ENCODE data around the gene RARRES1. TPM values are rescaled to one million over a fixed set of nuclear protein-coding genes. Genes with fewer than 3 reads are reported as not detected.
"Not testable (repeated sequence)": the region's sequence is repeated elsewhere in the genome, so short reads cannot be mapped to it uniquely, and the experiment has no call there.

Gene RARRES1
- total RNA-seq, 1 experiment from 2014 or later: 0.58 TPM

DNA sequence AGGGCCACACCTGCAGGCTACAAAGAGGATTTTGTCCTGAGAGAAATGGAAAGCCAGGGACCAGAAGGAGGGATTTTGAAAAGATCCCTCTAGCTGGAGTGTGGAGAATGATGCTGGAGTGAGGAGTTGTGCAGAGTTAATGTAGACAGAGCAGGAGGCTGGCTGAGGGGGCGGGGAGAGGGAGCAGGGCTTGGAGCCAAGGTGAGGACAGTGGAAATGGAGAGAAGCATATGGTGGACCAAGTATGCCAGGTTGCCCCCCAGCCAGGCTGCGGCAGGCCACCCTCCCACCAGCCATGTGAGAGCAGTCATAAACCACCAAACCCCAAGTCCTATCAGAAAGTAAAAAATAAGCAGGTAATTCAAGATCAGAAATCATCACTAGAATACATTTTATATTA, 14.7 kb downstream of the RARRES1 start:
- in situ Hi-C loops (cut with HindIII; ENCODE audit: low pct_unique_long_range_greater_than_20kb, low sequenced_read_pairs): no loop called here
- DNase-seq (ENCODE audit: low read depth, low spot score): no peak

DNA sequence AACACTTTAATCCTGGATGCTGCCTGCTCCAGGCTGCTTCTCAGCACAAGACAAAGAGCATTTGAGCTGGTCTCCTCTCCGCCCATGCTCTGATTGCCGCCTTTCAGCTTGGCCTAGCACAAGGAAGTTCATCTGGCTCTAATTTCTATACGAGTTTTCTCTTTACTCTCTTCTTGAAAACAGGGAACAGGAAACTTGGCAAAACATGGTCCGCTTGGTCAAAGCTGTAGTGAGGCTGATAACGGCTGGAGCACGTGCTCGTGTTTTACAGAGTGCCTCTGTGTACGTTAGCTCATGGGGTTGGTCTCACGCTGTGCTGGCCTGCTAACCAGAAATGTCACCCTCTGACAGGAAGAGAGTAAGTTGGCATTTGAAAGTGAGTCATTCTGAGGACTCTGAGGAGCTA, 19.2 kb downstream of the RARRES1 start:
- in situ Hi-C loops (cut with HindIII; ENCODE audit: low pct_unique_long_range_greater_than_20kb, low sequenced_read_pairs): no loop called here
- peak; percentile 99 for DNase-seq (ENCODE audit: low read depth, low spot score)

DNA sequence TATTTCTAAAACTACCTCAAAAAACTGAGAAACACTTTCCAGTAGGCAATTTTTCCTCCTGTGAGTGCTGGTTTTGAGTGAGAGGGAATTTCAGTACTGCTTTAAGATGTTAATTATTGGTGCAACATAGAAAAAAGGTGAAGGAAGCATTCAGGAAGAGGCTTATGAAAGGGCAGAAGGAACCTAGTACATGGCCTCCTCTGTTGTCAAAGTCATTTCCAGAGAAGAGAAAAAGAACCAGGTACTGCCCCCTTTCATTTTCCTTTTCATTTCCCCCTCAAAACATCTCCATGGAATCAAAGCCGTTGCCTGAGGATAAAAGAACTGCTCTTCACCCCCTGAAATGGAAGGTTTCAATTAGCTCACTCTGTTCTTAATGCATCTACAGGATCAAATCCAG, 19.8 kb downstream of the RARRES1 start:
- in situ Hi-C loops (cut with HindIII; ENCODE audit: low pct_unique_long_range_greater_than_20kb, low sequenced_read_pairs): no loop called here

DNA sequence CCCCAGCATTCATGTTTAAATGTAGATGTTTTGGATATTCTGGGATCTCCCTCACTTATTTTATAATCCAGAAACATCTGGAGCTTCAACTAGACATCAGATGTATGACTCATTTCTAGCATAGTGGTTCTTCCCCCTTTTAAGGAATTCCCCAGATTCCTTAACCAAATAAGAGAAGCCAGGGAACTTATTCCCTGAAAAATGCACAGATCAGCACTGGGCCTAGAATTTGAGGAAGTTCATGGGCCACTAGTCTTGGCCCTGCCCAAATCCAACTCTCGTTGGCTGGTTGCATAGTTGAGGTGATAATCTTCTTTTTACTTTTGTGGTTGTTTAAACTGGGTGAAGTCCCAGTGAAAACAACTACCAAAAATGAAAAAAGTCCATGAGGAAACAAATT, 20.4 kb downstream of the RARRES1 start:
- no peak for DNase-seq (ENCODE audit: low read depth, low spot score)
- in situ Hi-C loops (cut with HindIII; ENCODE audit: low pct_unique_long_range_greater_than_20kb, low sequenced_read_pairs): no loop called here

More for the DNA sequence above, 19.8 kb downstream of the RARRES1 start:
- DNase-seq (ENCODE audit: low read depth, low spot score): no peak

DNA sequence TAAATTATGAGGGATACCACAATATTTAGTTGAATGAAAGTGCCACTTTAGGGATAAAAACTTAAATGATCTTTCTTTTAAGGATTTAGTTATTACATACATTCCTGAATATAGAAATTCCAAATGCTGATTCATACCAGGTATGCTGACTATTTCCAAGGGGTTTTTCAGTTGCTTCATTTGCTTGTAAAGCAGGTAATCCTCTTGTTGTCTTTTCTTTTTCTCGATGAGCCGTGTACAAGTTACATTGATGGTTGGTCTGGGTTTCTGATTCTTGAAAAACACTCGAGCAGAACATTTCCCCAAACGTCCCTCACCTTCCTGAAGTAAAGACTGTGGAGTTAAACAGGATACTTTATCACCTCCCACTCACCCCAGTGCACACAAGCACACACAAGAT, 21.7 kb downstream of the RARRES1 start:
- no peak for DNase-seq (ENCODE audit: low read depth, low spot score)
- in situ Hi-C loops (cut with HindIII; ENCODE audit: low pct_unique_long_range_greater_than_20kb, low sequenced_read_pairs): no loop called here

DNA sequence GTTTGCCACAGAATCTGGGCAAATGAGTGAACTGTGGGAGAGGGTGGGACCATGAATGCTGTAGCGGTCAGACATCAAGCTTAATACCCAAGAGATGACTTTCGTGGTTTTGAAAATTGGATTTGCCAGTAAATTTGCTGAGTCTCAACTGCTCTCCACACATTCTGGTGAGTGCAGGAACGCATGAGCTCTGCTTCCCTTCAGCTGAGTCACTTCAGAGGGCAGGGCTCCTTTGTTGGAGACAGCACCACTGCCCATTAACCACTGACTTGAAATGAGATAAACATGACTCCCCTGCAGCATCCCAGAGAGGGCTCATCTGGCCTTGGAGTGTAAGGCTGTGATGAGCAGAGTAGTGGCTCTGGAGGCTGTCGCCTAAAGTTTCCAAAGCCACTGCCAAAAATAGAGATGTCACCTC, 22.6 kb downstream of the RARRES1 start:
- in situ Hi-C loops (cut with HindIII; ENCODE audit: low pct_unique_long_range_greater_than_20kb, low sequenced_read_pairs): no loop called here
- peak; percentile 62 for DNase-seq (ENCODE audit: low read depth, low spot score)

DNA sequence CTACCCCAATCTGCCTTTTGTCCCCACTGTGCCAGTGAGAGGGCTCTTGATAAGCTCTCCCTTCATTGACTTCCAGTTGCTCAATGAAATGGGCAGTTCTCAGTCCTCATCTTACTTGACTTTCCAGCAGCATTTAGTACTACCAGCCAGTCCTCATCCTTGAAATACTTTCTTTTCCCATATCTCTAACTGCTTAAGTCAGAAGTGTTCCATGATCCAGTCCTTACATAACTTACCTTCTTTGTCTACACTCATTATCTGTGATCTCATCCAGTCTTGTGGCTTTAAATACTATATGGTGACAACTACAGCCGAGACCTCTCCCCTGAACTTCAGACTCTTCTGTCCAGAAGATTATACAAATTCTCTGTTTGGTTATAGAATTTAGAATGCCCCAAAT, 28.7 kb downstream of the RARRES1 start:
- in situ Hi-C loops (cut with HindIII; ENCODE audit: low pct_unique_long_range_greater_than_20kb, low sequenced_read_pairs): no loop called here
- DNase-seq (ENCODE audit: low read depth, low spot score): no peak

DNA sequence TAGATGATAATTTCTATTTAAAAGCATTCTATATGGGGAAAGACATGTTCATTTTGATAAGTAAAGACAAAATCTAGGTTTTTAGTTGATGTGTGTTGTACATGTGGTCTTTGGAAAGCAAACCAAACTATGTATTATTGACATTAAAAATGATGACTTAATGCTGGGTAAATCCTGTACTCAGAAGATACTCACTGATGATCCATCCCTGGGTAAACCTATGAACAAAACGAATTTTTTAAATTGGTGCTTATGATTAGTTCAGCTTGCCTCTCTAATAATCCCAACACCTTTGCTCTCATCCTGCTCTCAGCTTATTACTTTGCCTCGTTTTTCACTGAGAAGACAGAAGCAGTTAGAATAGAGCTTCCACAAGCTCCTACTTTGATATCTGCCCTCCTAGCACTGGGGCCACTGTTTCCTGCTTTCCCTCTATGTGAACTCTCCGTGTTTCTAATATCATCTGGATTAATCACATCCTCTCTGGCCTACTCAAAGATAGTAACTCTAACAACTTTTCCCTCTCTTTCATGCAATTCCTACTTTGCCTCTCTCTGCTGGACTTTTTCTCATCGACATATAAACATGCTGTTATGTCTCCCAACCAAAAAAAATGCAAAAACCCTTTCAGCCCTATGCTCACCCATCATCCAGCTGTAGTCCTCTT, 29.3 kb downstream of the RARRES1 start:
- no peak for DNase-seq (ENCODE audit: low read depth, low spot score)
- in situ Hi-C loops (cut with HindIII; ENCODE audit: low pct_unique_long_range_greater_than_20kb, low sequenced_read_pairs): no loop called here

DNA sequence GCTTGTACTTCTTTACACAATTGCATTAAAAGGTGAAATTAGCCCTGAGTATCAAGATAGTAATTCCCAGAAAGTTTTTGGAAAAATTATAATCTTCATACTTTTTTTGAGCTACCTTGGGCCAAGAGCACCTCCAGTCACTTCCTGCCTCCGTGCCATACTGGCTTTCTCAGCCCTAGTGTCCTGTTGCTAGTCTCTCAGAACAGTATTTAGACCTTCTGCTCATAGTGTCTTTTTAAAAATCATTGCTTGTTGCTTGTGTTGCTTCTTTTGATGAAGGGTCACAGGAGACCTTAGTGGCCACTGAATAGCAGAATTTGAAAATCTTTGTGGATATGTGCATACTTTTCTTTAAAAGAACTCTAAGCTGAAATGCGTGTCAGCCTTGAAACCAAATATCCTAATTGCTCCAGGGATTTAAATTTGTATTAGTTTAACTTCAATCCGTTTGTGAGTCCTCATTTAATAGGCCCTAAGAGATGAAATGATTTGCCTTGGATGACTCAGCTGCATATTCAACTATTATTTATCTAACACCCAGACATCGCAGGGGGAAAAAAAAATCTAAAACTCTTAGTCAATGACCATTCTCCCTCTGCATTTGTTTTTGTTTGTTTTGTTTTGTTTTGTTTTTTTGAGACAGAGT, 30.7 kb downstream of the RARRES1 start:
- no peak for DNase-seq (ENCODE audit: low read depth, low spot score)
- in situ Hi-C loops (cut with HindIII; ENCODE audit: low pct_unique_long_range_greater_than_20kb, low sequenced_read_pairs): no loop called here

DNA sequence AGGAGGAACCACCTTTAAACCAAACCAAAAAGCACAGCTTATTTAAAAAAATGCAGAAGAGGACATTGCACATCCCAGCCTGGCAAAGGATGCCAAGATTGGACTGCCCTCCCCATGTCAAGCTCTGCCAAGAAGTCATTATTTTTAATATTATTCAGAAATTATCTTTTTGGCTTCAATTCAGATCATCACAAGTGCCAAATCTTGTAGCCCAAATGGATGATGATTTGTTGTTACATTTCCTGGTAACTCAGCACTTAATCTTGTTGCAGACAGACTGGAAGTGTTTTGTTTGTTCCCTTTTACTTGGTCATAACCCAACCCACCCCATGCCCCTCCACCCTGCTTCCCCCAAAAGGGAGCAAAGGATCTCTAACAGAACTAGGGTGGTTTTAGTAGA, 31.7 kb downstream of the RARRES1 start:
- DNase-seq (ENCODE audit: low read depth, low spot score): no peak
- in situ Hi-C loops (cut with HindIII; ENCODE audit: low pct_unique_long_range_greater_than_20kb, low sequenced_read_pairs): no loop called here

DNA sequence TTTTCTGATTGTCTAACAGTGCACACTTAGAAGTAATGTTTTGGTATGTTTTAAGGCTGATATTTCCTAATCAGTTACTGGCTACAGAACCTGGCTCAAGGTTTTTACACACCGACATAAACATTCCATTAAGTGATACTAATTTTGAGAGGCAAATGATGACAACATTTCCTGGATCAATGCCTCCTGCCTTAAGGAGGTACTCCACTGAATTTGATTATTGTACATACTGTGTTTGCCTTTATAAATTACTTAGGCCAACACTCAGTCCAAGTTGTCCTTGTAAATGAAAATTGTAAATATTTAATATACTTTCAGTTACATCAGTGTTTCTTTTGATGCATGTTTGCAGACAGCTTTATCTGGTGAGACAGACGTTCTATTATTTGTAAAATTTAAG, 35.6 kb downstream of the RARRES1 start:
- in situ Hi-C loops (cut with HindIII; ENCODE audit: low pct_unique_long_range_greater_than_20kb, low sequenced_read_pairs): no loop called here
- DNase-seq (ENCODE audit: low read depth, low spot score): no peak

DNA sequence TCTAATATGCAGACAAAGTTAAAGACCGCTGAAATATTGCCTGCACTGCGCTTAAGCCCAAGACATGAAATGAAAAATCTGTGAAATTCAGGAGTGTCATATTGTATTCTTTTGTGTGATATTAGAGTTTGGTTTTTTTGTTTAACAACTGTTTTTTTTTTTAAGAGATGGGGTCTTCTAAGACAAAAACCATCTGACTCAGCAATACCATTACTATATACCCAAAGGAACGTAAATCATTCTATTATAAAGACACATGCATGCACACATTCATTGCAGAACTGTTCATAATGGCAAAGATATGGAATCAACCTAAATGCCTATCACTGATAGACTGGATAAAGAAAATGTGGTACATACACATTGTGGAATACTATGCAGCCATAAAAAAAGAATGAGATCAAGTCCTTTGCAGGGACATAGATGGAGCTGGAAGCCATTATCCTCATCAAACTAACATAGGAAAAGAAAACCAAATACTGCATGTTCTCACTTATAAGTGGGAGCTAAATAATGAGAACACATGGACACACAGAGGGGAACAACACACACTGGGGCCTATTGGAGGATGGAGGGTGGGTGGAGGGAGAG, 38.3 kb downstream of the RARRES1 start:
- DNase-seq (ENCODE audit: low read depth, low spot score); in situ Hi-C loops (cut with HindIII; ENCODE audit: low pct_unique_long_range_greater_than_20kb, low sequenced_read_pairs): not testable (repeated sequence)

DNA sequence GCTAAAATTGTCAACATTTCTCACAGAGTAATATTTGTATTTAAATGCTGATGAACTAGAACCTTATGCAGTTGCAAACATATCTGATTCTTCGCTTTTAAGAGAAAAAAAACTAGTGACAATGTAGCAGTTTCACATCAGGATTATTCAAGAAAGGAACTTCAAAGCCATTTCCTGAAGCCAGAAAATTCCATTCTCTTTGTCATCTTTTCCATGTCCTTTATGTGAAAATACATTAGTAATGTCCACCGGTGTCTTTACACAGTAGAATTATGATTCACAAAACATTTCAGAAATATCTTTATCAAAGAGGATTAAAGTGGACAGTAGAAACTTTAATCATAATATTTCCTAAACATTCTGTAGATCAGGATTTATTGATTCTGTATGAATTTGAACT, 47.1 kb downstream of the RARRES1 start:
- in situ Hi-C loops (cut with HindIII; ENCODE audit: low pct_unique_long_range_greater_than_20kb, low sequenced_read_pairs): no loop called here
- no peak for DNase-seq (ENCODE audit: low read depth, low spot score)

DNA sequence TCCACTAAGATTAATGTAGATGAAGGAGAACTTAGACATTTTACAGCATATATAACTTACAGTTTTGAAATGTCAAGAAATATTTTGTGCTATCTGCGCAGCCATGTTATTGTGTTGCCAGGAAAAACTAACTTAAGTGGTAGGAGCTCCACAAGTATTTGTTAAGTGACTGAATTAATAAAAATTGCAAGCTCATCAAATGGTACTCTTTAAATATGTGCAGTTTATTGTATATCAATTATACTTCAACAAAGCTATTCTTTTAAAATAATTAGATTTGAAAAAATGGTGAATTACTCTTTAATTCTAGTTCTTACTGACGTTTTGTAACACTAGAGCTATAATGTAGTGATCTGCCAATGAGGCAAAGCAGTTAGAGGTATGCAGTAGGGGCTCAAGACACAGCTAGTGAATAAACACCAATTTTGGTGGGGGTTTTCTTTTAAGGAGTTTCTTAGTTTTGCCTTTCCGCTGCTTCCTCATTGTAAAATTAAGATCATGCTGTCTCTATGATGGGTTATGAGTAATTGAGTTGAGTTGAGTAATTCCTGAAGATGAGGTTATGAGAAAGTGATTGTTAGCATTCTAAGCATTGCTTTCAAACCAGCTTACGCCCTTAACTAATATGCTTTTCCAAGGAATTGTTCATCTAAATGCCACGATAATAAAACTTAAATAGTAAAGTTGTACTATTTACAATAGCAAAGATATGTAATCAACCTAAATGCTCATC, 48.9 kb downstream of the RARRES1 start:
- in situ Hi-C loops (cut with HindIII; ENCODE audit: low pct_unique_long_range_greater_than_20kb, low sequenced_read_pairs): no loop called here
- no peak for DNase-seq (ENCODE audit: low read depth, low spot score)

DNA sequence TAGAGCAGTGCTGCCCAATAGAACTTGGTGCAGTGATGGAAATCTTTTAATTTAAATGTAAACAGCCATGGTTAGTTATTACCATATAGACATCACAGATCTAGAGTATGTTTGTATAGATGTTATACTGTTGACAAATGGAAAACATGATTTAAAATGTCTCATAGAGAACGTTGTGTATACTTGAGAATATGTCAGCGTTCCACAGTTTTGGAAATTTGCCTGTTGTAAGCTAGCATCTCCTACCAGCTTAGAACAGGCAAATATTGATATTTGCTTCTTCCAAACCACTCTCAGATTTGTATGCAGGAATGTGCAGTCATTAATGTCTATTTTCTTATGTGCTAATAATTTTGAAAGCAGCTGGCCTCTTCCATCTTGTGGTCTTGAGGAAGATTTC, 51.4 kb downstream of the RARRES1 start:
- no peak for DNase-seq (ENCODE audit: low read depth, low spot score)
- in situ Hi-C loops (cut with HindIII; ENCODE audit: low pct_unique_long_range_greater_than_20kb, low sequenced_read_pairs): no loop called here

DNA sequence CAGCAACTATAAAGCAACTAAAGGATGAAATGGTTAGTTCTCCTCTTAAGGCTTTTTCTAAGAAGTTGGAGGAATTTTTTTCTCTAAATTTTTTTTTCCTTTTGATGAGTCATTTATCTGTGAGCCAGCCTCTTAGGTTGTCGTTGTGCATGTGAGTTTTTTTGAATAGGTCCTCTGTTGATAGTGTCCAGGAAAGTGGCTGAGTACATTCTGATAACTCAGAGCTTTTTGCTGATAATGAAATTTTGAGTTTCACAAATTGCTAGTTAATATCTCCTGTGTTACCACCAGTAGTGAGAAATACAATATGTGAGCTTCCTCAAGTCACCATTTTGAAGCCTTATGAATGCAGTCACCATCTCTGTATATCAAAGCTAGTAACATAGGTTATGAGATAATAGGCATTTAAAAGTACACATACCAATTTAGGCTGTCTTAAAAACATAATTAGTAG, 52.7 kb downstream of the RARRES1 start:
- in situ Hi-C loops (cut with HindIII; ENCODE audit: low pct_unique_long_range_greater_than_20kb, low sequenced_read_pairs): no loop called here

DNA sequence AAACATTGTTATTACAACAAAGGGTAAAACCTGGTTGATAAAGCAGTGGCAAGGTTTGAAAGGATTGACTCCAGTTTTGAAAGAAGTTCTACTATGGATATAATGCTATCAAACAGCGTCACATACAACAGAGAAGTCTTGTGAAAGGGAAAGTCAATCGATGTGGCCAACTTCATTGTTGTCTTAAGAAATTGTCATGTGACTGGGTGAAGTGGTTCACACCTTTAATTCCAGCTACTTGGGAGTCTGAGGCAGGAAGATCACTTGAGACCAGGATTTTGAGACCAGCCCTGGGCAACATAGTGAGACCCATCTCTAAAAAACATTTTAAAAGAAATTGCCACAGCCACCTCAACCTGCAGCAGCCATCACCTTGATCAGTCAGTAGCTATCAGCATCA, 53.6 kb downstream of the RARRES1 start:
- in situ Hi-C loops (cut with HindIII; ENCODE audit: low pct_unique_long_range_greater_than_20kb, low sequenced_read_pairs): no loop called here

More for the DNA sequence above, 52.7 kb downstream of the RARRES1 start:
- peak; percentile 84 for DNase-seq (ENCODE audit: low read depth, low spot score)

More for the DNA sequence above, 53.6 kb downstream of the RARRES1 start:
- DNase-seq (ENCODE audit: low read depth, low spot score): no peak
